AG10803 (cell line): ENCODE measurements around the gene C1orf105.

Experiments
- DNase-seq: peaks from one replicate; pipeline ENCODE4 v3.0.0; 2010; ENCODE audit warnings: low read depth
- H3K4me3 ChIP-seq: 2 replicates; pipeline ENCODE4 v1.5.1; 2011; ENCODE audit warnings: mild to moderate bottlenecking, low read length, control low read depth
- TF ChIP-seq, protein P1 (sequence below): conservative IDR thresholded peaks from 2 replicates; pipeline ENCODE4 v1.5.1; 2011; ENCODE audit warnings: mild to moderate bottlenecking, low read length, control low read depth, inconsistent platforms

Gene C1orf105

GRCh38 chr1:172510479-172510878 is 90.0 kb downstream of the C1orf105 start:
- TF ChIP-seq, protein P1, sequence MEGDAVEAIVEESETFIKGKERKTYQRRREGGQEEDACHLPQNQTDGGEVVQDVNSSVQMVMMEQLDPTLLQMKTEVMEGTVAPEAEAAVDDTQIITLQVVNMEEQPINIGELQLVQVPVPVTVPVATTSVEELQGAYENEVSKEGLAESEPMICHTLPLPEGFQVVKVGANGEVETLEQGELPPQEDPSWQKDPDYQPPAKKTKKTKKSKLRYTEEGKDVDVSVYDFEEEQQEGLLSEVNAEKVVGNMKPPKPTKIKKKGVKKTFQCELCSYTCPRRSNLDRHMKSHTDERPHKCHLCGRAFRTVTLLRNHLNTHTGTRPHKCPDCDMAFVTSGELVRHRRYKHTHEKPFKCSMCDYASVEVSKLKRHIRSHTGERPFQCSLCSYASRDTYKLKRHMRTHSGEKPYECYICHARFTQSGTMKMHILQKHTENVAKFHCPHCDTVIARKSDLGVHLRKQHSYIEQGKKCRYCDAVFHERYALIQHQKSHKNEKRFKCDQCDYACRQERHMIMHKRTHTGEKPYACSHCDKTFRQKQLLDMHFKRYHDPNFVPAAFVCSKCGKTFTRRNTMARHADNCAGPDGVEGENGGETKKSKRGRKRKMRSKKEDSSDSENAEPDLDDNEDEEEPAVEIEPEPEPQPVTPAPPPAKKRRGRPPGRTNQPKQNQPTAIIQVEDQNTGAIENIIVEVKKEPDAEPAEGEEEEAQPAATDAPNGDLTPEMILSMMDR = no peak
- no peak for DNase-seq
- H3K4me3 ChIP-seq = no peak overlapping the region

DNA sequence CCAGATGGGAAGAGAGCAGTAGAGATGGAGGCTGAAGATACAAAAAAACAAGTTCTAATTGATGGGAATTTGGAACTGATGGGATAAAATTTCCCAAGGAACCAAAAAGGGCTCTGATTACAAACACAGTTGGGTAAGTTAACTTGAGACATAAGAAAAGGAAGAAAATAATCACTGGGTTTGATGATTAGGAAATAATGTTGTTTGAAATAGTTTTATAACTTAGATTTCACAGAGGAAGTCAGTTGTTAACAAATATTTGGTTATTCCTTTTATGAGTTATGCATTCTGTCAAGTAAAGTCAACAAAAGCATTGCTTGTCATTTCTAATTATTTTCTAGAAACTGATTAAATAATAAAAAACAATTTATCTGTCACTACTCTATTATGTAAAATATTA is 92.1 kb downstream of the C1orf105 start:
- TF ChIP-seq, protein P1 = no peak
- no peak overlapping the region for H3K4me3 ChIP-seq
- DNase-seq = no peak

- TF ChIP-seq, protein P1 = no peak
- no peak for DNase-seq
- no peak overlapping the region for H3K4me3 ChIP-seq
Observed at GRCh38 chr1:172513479-172513878, 93.0 kb downstream of the C1orf105 start.

DNA sequence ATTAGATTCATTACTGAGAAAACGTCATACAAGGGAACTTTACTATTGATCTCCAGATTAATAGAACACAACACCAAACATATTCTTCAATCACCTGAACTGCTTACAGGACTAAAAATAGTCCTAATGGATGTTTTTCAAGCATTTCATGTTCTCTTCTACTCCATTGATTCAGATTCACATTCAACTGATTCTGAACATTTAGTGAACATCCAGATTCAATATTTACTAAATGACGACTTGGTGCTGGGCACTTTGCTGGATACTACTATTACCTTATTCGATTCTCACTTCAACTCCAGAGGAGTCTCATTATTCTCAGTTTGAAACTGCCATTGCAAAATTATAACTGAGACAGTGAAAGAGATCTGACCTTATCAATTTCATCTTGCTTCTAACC is 93.6 kb downstream of the C1orf105 start:
- TF ChIP-seq, protein P1 = no peak
- H3K4me3 ChIP-seq = no peak overlapping the region
- DNase-seq = no peak

DNA sequence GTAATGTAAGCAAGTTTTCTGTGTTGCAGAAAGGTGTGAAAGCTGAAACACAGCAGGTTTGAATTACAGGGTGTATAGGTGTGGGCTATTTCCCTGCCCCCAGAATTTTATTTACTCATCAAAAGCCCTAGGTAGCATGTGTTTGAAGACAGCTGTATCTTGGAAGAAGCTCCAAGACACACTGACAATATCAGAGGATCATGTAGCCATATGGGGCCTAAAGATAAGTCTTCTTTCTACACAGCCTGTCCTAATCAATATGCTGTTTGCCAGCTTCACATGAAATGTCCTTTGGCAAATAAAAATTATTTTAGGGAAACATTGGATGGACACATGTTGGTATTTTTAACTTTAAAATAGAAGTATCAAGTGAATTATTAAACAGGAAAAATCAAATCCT is 95.0 kb downstream of the C1orf105 start:
- TF ChIP-seq, protein P1 = no peak
- no peak for DNase-seq
- H3K4me3 ChIP-seq = no peak overlapping the region

- TF ChIP-seq, protein P1 = no peak
- H3K4me3 ChIP-seq = no peak overlapping the region
- DNase-seq = no peak
Observed at GRCh38 chr1:172515927-172516326, 95.4 kb downstream of the C1orf105 start.

- TF ChIP-seq, protein P1 = no peak
- H3K4me3 ChIP-seq = no peak overlapping the region
- no peak for DNase-seq
Observed at GRCh38 chr1:172517081-172517480, 96.6 kb downstream of the C1orf105 start.
